NCI-H526 (cell line): Measurements from ENCODE around the gene BUB1B.

Source experiments
- DNase-seq, 2 experiments: peaks; one replicate each; lab custom pipeline; 2025; lab: John Stamatoyannopoulos, UW

Gene BUB1B

GRCh38 chr15:40255033-40255432, 94.2 kb downstream of the BUB1B start:
- no peak for DNase-seq

GRCh38 chr15:40256638-40257235, 95.9 kb downstream of the BUB1B start:
- no peak for DNase-seq

GRCh38 chr15:40257656-40258450, 97.0 kb downstream of the BUB1B start:
- no peak for DNase-seq

- DNase-seq = no peak
Measured at GRCh38 chr15:40258544-40258943, 97.7 kb downstream of the BUB1B start.

- no peak for DNase-seq
Measured at GRCh38 chr15:40259021-40259420, 98.2 kb downstream of the BUB1B start.

GRCh38 chr15:40263024-40263754, 102.3 kb downstream of the BUB1B start:
- no peak for DNase-seq

- no peak for DNase-seq
Measured at GRCh38 chr15:40264321-40265153, 103.7 kb downstream of the BUB1B start.

GRCh38 chr15:40265355-40265754, 104.5 kb downstream of the BUB1B start:
- no peak for DNase-seq

GRCh38 chr15:40265875-40266274, 105.0 kb downstream of the BUB1B start:
- DNase-seq = no peak

GRCh38 chr15:40266828-40267304, 106.0 kb downstream of the BUB1B start:
- no peak for DNase-seq

- DNase-seq = no peak
Measured at GRCh38 chr15:40267670-40268069, 106.8 kb downstream of the BUB1B start.

- DNase-seq = no peak
Measured at GRCh38 chr15:40269604-40270003, 108.7 kb downstream of the BUB1B start.

- no peak for DNase-seq
Measured at GRCh38 chr15:40270246-40270995, 109.6 kb downstream of the BUB1B start.
